Breast epithelium (tissue), 4 donors: ENCODE data around the gene CDX1. TPM values are rescaled to one million over a fixed set of nuclear protein-coding genes. Genes with fewer than 3 reads are reported as not detected.

ENCODE experiments used
- DNase-seq, 2 donors: peaks; one replicate each; pipeline ENCODE4 v3.0.0-alpha.2; 2019; ENCODE audit warnings: low spot score in 2 of 2
- H3K27ac ChIP-seq, 2 donors: fragments of 200-600 bp; sonication (generic) in 1 of 2; one replicate each; pipeline ENCODE4 v1.5.1; 2016 to 2019; ENCODE audit warnings: mild to moderate bottlenecking in 1 of 2
- H3K27me3 ChIP-seq, 2 donors: fragments of 200-600 bp; sonication (generic) in 1 of 2; one replicate each; pipeline versions ENCODE4 v1.5.1 to v1.6.0; 2017 to 2019; ENCODE audit warnings: control low read depth in 1 of 2, mild to moderate bottlenecking in 1 of 2
- H3K36me3 ChIP-seq: fragments of 200-600 bp; one replicate; pipeline ENCODE4 v1.5.1; 2019
- H3K4me1 ChIP-seq, 2 donors: fragments of 200-600 bp; sonication (generic); one replicate each; pipeline ENCODE4 v1.5.1; 2016 to 2019; ENCODE audit warnings: control low read depth in 1 of 2
- H3K4me3 ChIP-seq, 3 donors: fragments of 200-600 bp; sonication (generic); 1 replicate in 2 of 3; 2 replicates in 1 of 3; pipeline ENCODE4 v1.5.1; 2016 to 2019; ENCODE audit warnings: mild to moderate bottlenecking in 3 of 3, moderate library complexity in 2 of 3
- H3K9me3 ChIP-seq, 2 donors: fragments of 200-600 bp; sonication (generic) in 1 of 2; one replicate each; pipeline ENCODE4 v1.5.1; 2016 to 2019; ENCODE audit warnings: control low read depth in 1 of 2
- POLR2A ChIP-seq: fragments of 450-650 bp; IDR thresholded peaks from one replicate; pipeline ENCODE4 v1.6.1; 2016; ENCODE audit warnings: antibody characterized with exemption, mild to moderate bottlenecking, moderate library complexity
- POLR2AphosphoS5 ChIP-seq, 3 donors: sonication (generic); formaldehyde crosslinking; IDR thresholded peaks; one replicate each; pipeline ENCODE4 v1.6.1; 2017; ENCODE audit warnings: antibody characterized with exemption in 3 of 3
- intact Hi-C: fragments of 100-400 bp; cut with DNase I; formaldehyde crosslinking; loops from one replicate; pipeline ENCODE4 v1.15.1; 2023; ENCODE audit warnings: low total_unique reads
- total RNA-seq, 3 donors: library from RNA; depleted of rRNA; stranded (reverse); fragments of >200 nt; gene quantifications; one replicate each; pipeline ENCODE4 v1.1.0, GENCODE V29; 2016
- TF ChIP-seq, protein P1 (sequence below), 3 donors: fragments of 450-650 bp; IDR thresholded peaks; one replicate each; pipeline ENCODE4 v1.5.1; 2016 to 2017; ENCODE audit warnings: antibody characterized with exemption in 3 of 3, mild to moderate bottlenecking in 3 of 3, moderate library complexity in 3 of 3

CDX1 gene
- total RNA-seq, 3 donors from 2014 or later, result 1.3 TPM; not detected in 2

DNA sequence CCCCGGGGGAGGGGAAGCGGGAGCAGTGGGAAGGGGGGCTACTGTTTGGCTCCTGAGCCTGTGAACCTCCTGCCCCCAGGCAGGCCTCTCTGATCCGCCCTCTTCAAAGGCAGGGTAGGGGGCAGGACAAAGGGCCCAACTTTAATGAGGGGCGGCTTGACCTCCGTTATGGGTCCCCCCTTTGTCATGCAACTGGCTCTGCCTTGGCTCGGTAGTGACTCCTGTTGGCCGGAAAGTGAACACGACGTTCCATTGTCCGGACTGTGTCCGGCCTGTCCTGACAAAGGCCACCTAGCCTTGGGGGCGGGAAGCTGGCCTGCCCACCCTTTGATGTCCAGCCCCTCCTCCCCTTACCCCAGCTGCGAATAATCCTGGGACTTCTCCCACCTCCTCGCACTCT lies 1.3 kb downstream of the CDX1 start:
- no peak for DNase-seq

DNA sequence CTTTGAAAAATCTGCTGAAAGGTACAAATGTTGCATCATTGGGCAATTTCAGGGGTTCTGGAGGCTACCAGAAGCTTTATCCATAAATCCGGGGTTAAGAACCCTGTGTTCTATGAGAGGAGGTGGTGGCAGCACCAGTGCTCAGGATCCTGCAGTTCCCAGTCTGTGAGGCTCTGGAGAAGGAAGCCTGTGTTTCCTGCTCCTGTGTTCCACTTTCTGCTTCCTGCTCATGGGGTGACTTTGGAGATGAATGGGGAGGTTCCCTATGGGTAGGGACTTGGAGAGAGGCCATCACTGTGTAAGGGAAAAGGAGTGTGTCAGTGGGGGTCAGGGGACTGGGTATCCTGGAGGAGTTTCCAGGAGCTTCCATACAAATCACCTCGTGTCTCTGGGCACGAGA lies 2.3 kb downstream of the CDX1 start:
- intact Hi-C loops, result loop anchor here (10.0 kb wide), 1 partner anchor 46 kb away; no protein-coding TSS in a partner anchor
- TF ChIP-seq POLR2AphosphoS5 (IDR thresholded peaks at IDR 0.05), result no peak
- TF ChIP-seq, protein P1, sequence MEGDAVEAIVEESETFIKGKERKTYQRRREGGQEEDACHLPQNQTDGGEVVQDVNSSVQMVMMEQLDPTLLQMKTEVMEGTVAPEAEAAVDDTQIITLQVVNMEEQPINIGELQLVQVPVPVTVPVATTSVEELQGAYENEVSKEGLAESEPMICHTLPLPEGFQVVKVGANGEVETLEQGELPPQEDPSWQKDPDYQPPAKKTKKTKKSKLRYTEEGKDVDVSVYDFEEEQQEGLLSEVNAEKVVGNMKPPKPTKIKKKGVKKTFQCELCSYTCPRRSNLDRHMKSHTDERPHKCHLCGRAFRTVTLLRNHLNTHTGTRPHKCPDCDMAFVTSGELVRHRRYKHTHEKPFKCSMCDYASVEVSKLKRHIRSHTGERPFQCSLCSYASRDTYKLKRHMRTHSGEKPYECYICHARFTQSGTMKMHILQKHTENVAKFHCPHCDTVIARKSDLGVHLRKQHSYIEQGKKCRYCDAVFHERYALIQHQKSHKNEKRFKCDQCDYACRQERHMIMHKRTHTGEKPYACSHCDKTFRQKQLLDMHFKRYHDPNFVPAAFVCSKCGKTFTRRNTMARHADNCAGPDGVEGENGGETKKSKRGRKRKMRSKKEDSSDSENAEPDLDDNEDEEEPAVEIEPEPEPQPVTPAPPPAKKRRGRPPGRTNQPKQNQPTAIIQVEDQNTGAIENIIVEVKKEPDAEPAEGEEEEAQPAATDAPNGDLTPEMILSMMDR (IDR thresholded peaks at IDR 0.05), result no peak
- TF ChIP-seq POLR2A, result no peak
- DNase-seq, result no peak
- Histone ChIP-seq H3K27ac (no peak overlapping the region), H3K36me3 (no peaks in the 10 kb centered on the region), H3K4me3 (no peak overlapping the region), H3K27me3 (peaks cover 0 to 10% of the 10 kb centered on the region in 2 donors), H3K4me1 (no peaks in the 10 kb centered on the region), H3K9me3 (no peaks in the 10 kb centered on the region)

More for the DNA sequence above, 1.3 kb downstream of the CDX1 start:
- Histone ChIP-seq H3K27me3 (peaks cover 0 to 10% of the 10 kb centered on the region in 2 donors), H3K36me3 (no peaks in the 10 kb centered on the region), H3K4me3 (no peak overlapping the region), H3K27ac (no peak overlapping the region), H3K4me1 (no peaks in the 10 kb centered on the region), H3K9me3 (no peaks in the 10 kb centered on the region)
- TF ChIP-seq POLR2A, result no peak
- TF ChIP-seq, protein P1 (IDR thresholded peaks at IDR 0.05), result no peak
- TF ChIP-seq POLR2AphosphoS5 (IDR thresholded peaks at IDR 0.05), result no peak
- intact Hi-C loops, result loop anchor here (10.0 kb wide), 1 partner anchor 47 kb away; no protein-coding TSS in a partner anchor

DNA sequence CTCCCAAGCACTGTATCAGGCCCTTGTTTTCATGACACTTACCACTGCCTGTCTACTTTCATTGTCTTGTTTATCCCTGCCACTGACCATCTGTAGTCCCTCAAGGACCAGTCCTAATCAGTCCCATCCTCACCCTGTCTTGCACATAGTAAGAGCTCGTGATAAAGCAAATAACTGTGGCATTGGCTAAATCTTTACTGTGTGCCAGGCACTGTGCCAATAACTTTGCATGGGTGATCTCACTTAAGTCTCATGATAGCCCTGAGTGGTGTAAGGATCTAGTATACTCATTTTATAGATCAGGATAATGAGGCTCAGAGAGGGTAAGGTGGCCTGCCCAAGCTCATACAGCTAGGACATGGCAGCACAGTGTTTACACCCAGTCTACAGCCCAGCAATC lies 5.6 kb downstream of the CDX1 start:
- TF ChIP-seq, protein P1 (IDR thresholded peaks at IDR 0.05), result no peak
- TF ChIP-seq POLR2AphosphoS5 (IDR thresholded peaks at IDR 0.05) (no peak), POLR2A (no peak)
- no peak for DNase-seq
- Histone ChIP-seq H3K27ac (no peak overlapping the region), H3K4me1 (no peaks in the 10 kb centered on the region), H3K27me3 (peaks cover 0 to 3% of the 10 kb centered on the region in 2 donors), H3K36me3 (no peaks in the 10 kb centered on the region), H3K9me3 (no peaks in the 10 kb centered on the region), H3K4me3 (no peak overlapping the region)
- intact Hi-C loops, result no loop called here

DNA sequence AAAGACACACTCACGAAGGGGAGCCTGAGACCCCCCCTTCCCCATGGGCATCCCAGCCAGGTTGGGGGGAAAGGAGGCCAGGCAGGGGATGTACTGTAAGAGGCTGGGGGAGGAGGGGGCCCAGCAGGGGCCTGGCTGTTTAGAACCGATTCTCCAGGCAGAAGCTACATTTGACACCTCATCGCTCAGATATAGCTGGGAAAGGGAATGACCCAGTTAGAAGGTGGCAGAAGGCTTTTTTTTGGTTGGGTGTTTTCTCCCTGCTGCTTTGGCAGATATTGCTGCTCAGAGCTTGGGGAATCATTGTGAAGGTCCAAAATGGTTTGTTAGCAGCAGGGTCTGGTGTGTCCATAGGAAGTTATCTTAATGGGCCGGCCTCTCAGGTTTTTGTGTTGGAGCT lies 6.0 kb downstream of the CDX1 start:
- no peak for DNase-seq
- Histone ChIP-seq H3K36me3 (no peaks in the 10 kb centered on the region), H3K27ac (no peak overlapping the region), H3K9me3 (no peaks in the 10 kb centered on the region), H3K4me3 (no peak overlapping the region), H3K27me3 (no peaks in the 10 kb centered on the region), H3K4me1 (no peaks in the 10 kb centered on the region)
- TF ChIP-seq POLR2AphosphoS5 (IDR thresholded peaks at IDR 0.05), result no peak
- no peak for TF ChIP-seq POLR2A
- TF ChIP-seq, protein P1 (IDR thresholded peaks at IDR 0.05), result no peak
- intact Hi-C loops, result no loop called here

DNA sequence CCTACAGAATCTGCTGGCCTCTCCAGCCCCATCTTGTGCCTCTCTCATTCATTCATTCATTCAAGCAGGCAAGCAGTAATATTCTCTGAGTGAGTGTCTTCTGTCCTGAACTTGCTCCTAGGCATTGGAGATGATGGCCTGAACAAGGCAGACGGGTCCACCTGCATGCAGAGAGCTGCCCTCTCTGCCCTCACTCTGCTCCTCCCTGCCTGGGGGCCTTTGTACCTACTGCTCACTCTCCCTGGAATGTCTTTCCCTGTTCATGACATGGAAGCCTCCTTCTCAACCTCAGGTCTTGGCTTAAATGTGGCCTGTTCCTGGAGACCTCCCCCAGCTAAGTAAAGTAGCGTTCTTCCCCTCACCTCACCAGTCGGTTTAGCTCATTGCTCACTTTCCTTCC lies 6.6 kb downstream of the CDX1 start:
- intact Hi-C loops, result no loop called here
- no peaks in the 10 kb centered on the region for H3K4me1 ChIP-seq
- H3K9me3 ChIP-seq, result no peaks in the 10 kb centered on the region
- no peak overlapping the region for H3K4me3 ChIP-seq
- no peak overlapping the region for H3K27ac ChIP-seq
- no peaks in the 10 kb centered on the region for H3K27me3 ChIP-seq
- no peaks in the 10 kb centered on the region for H3K36me3 ChIP-seq
- DNase-seq, result no peak
- TF ChIP-seq, protein P1 (IDR thresholded peaks at IDR 0.05), result no peak
- TF ChIP-seq POLR2AphosphoS5 (IDR thresholded peaks at IDR 0.05) (no peak), POLR2A (no peak)
